Keratinocyte (primary cell): ENCODE measurements around the gene SUSD4. TPM values are rescaled to one million over a fixed set of nuclear protein-coding genes. Genes with fewer than 3 reads are reported as not detected.

Experiments
- DNase-seq: peaks from one replicate; pipeline ENCODE4 v3.0.0-alpha.2; 2011; ENCODE audit warnings: low read depth, missing footprints, low spot score
- FAIRE-seq: peaks from 2 replicates; lab custom pipeline; 2011; peaks lifted over from hg19 to GRCh38; lab: Jason Lieb, UNC
- H2AFZ ChIP-seq: 2 replicates; pipeline ENCODE4 v1.6.0; 2012; ENCODE audit warnings: low read length, control low read depth, inconsistent platforms; ENCODE audit not compliant: control insufficient read depth
- H3K27ac ChIP-seq: 2 replicates; pipeline ENCODE4 v1.5.1; 2011; ENCODE audit warnings: low read length; ENCODE audit not compliant: control insufficient read depth, insufficient read depth
- H3K27me3 ChIP-seq: 3 replicates; pipeline ENCODE4 v1.6.0; 2011; ENCODE audit warnings: low read length; ENCODE audit not compliant: control insufficient read depth, insufficient read depth; ENCODE audit errors: extremely low read depth
- H3K36me3 ChIP-seq, 2 experiments: 2 replicates in 1 of 2; 3 replicates in 1 of 2; pipeline ENCODE4 v1.5.1; 2011; ENCODE audit warnings: low read length in 2 of 2, mild to moderate bottlenecking in 1 of 2; ENCODE audit not compliant: control insufficient read depth in 2 of 2, insufficient read depth in 2 of 2; ENCODE audit errors: extremely low read depth in 1 of 2
- H3K4me1 ChIP-seq: 3 replicates; pipeline ENCODE4 v1.5.1; 2011; ENCODE audit warnings: low read length; ENCODE audit not compliant: control insufficient read depth, insufficient read depth; ENCODE audit errors: extremely low read depth
- H3K4me2 ChIP-seq: 3 replicates; pipeline ENCODE4 v1.6.0; 2011; ENCODE audit warnings: low read depth, low read length; ENCODE audit not compliant: control insufficient read depth, insufficient read depth; ENCODE audit errors: extremely low read depth
- H3K4me3 ChIP-seq, 3 experiments: fragments of 200-600 bp in 1 of 3; sonication (generic) in 1 of 3; 2 replicates in 2 of 3; 3 replicates in 1 of 3; pipeline ENCODE4 v1.5.1; 2011 to 2016; ENCODE audit warnings: low read length in 3 of 3, mild to moderate bottlenecking in 3 of 3, control low read depth in 2 of 3, inconsistent platforms in 1 of 3, low read depth in 1 of 3, mixed read lengths in 1 of 3, mixed run types in 1 of 3, moderate library complexity in 1 of 3; ENCODE audit not compliant: control insufficient read depth in 2 of 3, insufficient read depth in 2 of 3; ENCODE audit errors: extremely low read depth in 1 of 3
- H3K79me2 ChIP-seq: 2 replicates; pipeline ENCODE4 v1.6.0; 2012; ENCODE audit warnings: low read length; ENCODE audit not compliant: control insufficient read depth, insufficient read depth
- H3K9ac ChIP-seq: 3 replicates; pipeline ENCODE4 v1.6.0; 2011; ENCODE audit warnings: low read length; ENCODE audit not compliant: control insufficient read depth, insufficient read depth; ENCODE audit errors: extremely low read depth
- H3K9me1 ChIP-seq: 3 replicates; pipeline ENCODE4 v1.6.0; 2011; ENCODE audit warnings: low read length; ENCODE audit not compliant: control insufficient read depth, insufficient read depth; ENCODE audit errors: extremely low read depth
- H3K9me3 ChIP-seq: 2 replicates; pipeline ENCODE4 v1.5.1; 2012; ENCODE audit warnings: low read depth, low read length; ENCODE audit not compliant: control insufficient read depth
- H4K20me1 ChIP-seq: 3 replicates; pipeline ENCODE4 v1.6.0; 2011; ENCODE audit warnings: low read length; ENCODE audit not compliant: control insufficient read depth, insufficient read depth; ENCODE audit errors: extremely low read depth
- CTCF ChIP-seq, 3 experiments: IDR thresholded peaks in 1 of 3; conservative IDR thresholded peaks in 1 of 3; optimal IDR thresholded peaks in 1 of 3; 2 replicates in 2 of 3; 3 replicates in 1 of 3; pipeline versions ENCODE3 to v1.5.1; 2011; ENCODE audit warnings: low read length in 3 of 3, mild to moderate bottlenecking in 3 of 3, moderate library complexity in 2 of 3, control low read depth in 1 of 3, inconsistent platforms in 1 of 3; ENCODE audit not compliant: insufficient read depth in 2 of 3; ENCODE audit errors: extremely low read depth in 1 of 3
- EZH2 ChIP-seq: IDR thresholded peaks from one replicate; pipeline ENCODE4 v1.6.1; 2012; ENCODE audit warnings: inconsistent platforms, mild to moderate bottlenecking, low read length, moderate library complexity
- dilution Hi-C: fragments of 300-500 bp; cut with MboI; formaldehyde crosslinking; loops from one replicate; pipeline ENCODE4 v1.7.0; 2020; ENCODE audit warnings: low sequenced_read_pairs; ENCODE audit not compliant: extremely low pct_ligation_motif_present
- polyA plus RNA-seq, 5 experiments: library from polyadenylated mRNA; depleted of rRNA in 3 of 5; stranded (reverse) in 3 of 5; stranded (forward) in 1 of 5; unstranded in 1 of 5; fragments of >200 nt; gene quantifications; 1 replicate in 1 of 5; 2 replicates in 3 of 5; 3 replicates in 1 of 5; pipeline versions ENCODE4 v1.2.1 to v1.2.3, GENCODE V29; 2011 to 2012; ENCODE audit warnings: missing spikeins in 2 of 5, low read depth in 1 of 5, low replicate concordance in 1 of 5

SUSD4 gene
- polyA plus RNA-seq, 1 donor (not counting 4 experiments of a cell fraction or from before 2014, with no cell fraction given) = 1.6 TPM

DNA sequence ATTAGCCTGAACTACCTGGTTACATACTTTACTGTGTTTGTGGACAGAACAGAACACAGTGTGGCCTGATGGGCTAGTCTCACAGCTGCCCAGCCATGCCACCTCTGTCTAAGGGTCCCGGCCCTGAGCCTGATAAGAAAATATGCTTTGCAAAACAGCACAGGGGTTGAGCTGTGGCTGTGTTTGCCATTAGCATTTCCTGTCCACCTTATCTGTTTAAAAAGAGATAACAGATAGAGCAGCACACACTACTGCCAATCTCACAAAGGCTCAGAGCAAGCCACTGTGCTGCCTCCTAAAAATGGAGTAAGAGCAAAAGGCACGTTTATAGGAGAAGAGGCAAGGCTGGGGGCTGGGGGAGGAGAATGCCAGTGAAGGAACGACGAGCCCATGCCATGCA, 95.0 kb downstream of the SUSD4 start:
- Histone ChIP-seq H3K9me3 (no peaks in the 10 kb centered on the region), H3K9ac (no peak overlapping the region), H3K36me3 (no peaks in the 10 kb centered on the region), H3K79me2 (no peaks in the 10 kb centered on the region), H3K4me1 (no peaks in the 10 kb centered on the region), H2AFZ (no peak overlapping the region), H3K4me3 (no peak overlapping the region), H3K4me2 (no peak overlapping the region), H3K27me3 (no peaks in the 10 kb centered on the region), H4K20me1 (no peaks in the 10 kb centered on the region), H3K9me1 (no peaks in the 10 kb centered on the region), H3K27ac (no peak overlapping the region)
- FAIRE-seq = no peak
- TF ChIP-seq EZH2 (no peak), CTCF (optimal IDR thresholded peaks at IDR 0.05 in 1 of 3, IDR thresholded peaks at IDR 0.05 in 1 of 3, conservative IDR thresholded peaks at IDR 0.05 in 1 of 3; ENCODE audit: extremely low read depth in 1 of 3, insufficient read depth in 2 of 3, low read length in 3 of 3) (no peak)
- dilution Hi-C loops = no loop called here
- DNase-seq = no peak

DNA sequence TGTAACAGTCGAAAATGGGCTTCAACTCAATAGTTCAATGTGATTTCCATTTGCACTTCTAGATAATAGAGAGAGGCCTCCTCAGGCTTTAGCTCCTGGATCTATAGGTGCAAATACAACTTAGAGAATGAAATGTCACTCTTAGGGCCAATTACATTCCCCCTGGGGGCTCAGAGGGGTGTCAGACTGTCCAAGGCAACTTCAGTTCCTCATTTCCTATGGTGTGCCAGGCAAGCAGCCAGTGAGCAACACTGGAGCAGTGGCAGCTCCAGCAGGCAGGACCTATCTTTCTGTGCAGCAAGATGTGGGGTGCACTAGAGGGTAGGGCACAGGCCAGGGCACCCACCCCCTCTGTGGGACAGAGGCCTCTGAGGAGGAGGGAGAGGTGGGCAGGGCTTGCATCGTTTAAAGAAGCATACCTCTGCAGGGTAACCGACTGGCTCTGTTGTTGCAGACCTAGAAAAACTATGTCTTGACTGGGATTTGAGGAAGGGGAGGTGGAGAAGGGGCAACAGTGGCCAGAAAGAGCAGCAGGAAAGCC, 97.3 kb downstream of the SUSD4 start:
- Histone ChIP-seq H3K4me2 (no peak overlapping the region), H2AFZ (no peak overlapping the region), H3K27me3 (no peaks in the 10 kb centered on the region), H3K27ac (no peak overlapping the region), H3K4me3 (no peak overlapping the region), H3K79me2 (no peaks in the 10 kb centered on the region), H3K36me3 (no peaks in the 10 kb centered on the region), H3K9me3 (no peaks in the 10 kb centered on the region), H3K9ac (no peak overlapping the region), H3K4me1 (no peaks in the 10 kb centered on the region), H3K9me1 (no peaks in the 10 kb centered on the region), H4K20me1 (no peaks in the 10 kb centered on the region)
- FAIRE-seq (no peak), DNase-seq (no peak)
- TF ChIP-seq EZH2 = no peak
- no peak for TF ChIP-seq CTCF (optimal IDR thresholded peaks at IDR 0.05 in 1 of 3, IDR thresholded peaks at IDR 0.05 in 1 of 3, conservative IDR thresholded peaks at IDR 0.05 in 1 of 3; ENCODE audit: extremely low read depth in 1 of 3, insufficient read depth in 2 of 3, low read length in 3 of 3)
- dilution Hi-C loops = no loop called here
